Measurements from ENCODE around the gene GFER. TPM values are rescaled to one million over a fixed set of nuclear protein-coding genes. Genes with fewer than 3 reads are reported as not detected.

The GFER gene
- total and polyA plus RNA-seq, 10 of the 15 experiments (the other 5 are each of a cell fraction or from before 2014, with no cell fraction given): 2.4 to 57.7 (median 31.3) TPM

GRCh38 chr16:2003827-2004641, 20.0 kb downstream of the GFER start (continued):
- TF ChIP-seq, protein P1, sequence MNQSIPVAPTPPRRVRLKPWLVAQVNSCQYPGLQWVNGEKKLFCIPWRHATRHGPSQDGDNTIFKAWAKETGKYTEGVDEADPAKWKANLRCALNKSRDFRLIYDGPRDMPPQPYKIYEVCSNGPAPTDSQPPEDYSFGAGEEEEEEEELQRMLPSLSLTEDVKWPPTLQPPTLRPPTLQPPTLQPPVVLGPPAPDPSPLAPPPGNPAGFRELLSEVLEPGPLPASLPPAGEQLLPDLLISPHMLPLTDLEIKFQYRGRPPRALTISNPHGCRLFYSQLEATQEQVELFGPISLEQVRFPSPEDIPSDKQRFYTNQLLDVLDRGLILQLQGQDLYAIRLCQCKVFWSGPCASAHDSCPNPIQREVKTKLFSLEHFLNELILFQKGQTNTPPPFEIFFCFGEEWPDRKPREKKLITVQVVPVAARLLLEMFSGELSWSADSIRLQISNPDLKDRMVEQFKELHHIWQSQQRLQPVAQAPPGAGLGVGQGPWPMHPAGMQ (IDR thresholded peaks at IDR 0.05; ENCODE audit: borderline replicate concordance): no peak
- TF ChIP-seq KAT2A (conservative IDR thresholded peaks at IDR 0.05; ENCODE audit: control insufficient read depth, low read depth, low read length) (no peak), ELK1 (IDR thresholded peaks at IDR 0.05; ENCODE audit: low read depth, low read length) (no peak), CBX5 (IDR thresholded peaks at IDR 0.05; ENCODE audit: low read depth) (no peak), DPF2 (IDR thresholded peaks at IDR 0.05) (no peak), YY1 (IDR thresholded peaks at IDR 0.05; ENCODE audit: low read depth, low read length) (peak; percentile 83), BCL11A (IDR thresholded peaks at IDR 0.05; ENCODE audit: low read depth, low read length) (no peak), POU2F2 (IDR thresholded peaks at IDR 0.05; ENCODE audit: borderline replicate concordance, low read depth, low read length) (0 out of 3 replicates have a peak, but pooled peaks have one; percentile 32), CHD2 (IDR thresholded peaks at IDR 0.05; ENCODE audit: borderline replicate concordance, low read depth, low read length) (no peak), IKZF2 (IDR thresholded peaks at IDR 0.05) (no peak), RB1 (IDR thresholded peaks at IDR 0.05; ENCODE audit: borderline replicate concordance) (peak; percentile 40; the same call in 1 of the 2 replicates), NR2F1 (conservative IDR thresholded peaks at IDR 0.05) (peak; percentile 66; the same call in 1 of the 2 replicates), TCF3 (IDR thresholded peaks at IDR 0.05; ENCODE audit: borderline replicate concordance, insufficient read depth, low read depth, low read length) (0 out of 2 replicates have a peak, but pooled peaks have one; percentile 56), TBL1XR1 (IDR thresholded peaks at IDR 0.05; ENCODE audit: low read depth, low read length) (no peak), USF2 (IDR thresholded peaks at IDR 0.05; ENCODE audit: borderline replicate concordance, low read depth, low read length) (no peak), HDAC2 (IDR thresholded peaks at IDR 0.05) (no peak)
- TF ChIP-seq, protein P2, sequence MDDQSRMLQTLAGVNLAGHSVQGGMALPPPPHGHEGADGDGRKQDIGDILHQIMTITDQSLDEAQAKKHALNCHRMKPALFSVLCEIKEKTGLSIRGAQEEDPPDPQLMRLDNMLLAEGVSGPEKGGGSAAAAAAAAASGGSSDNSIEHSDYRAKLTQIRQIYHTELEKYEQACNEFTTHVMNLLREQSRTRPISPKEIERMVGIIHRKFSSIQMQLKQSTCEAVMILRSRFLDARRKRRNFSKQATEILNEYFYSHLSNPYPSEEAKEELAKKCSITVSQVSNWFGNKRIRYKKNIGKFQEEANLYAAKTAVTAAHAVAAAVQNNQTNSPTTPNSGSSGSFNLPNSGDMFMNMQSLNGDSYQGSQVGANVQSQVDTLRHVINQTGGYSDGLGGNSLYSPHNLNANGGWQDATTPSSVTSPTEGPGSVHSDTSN (IDR thresholded peaks at IDR 0.05; ENCODE audit: insufficient replicate concordance, low read depth, low read length): peak; percentile 43
- TF ChIP-seq, protein P3, sequence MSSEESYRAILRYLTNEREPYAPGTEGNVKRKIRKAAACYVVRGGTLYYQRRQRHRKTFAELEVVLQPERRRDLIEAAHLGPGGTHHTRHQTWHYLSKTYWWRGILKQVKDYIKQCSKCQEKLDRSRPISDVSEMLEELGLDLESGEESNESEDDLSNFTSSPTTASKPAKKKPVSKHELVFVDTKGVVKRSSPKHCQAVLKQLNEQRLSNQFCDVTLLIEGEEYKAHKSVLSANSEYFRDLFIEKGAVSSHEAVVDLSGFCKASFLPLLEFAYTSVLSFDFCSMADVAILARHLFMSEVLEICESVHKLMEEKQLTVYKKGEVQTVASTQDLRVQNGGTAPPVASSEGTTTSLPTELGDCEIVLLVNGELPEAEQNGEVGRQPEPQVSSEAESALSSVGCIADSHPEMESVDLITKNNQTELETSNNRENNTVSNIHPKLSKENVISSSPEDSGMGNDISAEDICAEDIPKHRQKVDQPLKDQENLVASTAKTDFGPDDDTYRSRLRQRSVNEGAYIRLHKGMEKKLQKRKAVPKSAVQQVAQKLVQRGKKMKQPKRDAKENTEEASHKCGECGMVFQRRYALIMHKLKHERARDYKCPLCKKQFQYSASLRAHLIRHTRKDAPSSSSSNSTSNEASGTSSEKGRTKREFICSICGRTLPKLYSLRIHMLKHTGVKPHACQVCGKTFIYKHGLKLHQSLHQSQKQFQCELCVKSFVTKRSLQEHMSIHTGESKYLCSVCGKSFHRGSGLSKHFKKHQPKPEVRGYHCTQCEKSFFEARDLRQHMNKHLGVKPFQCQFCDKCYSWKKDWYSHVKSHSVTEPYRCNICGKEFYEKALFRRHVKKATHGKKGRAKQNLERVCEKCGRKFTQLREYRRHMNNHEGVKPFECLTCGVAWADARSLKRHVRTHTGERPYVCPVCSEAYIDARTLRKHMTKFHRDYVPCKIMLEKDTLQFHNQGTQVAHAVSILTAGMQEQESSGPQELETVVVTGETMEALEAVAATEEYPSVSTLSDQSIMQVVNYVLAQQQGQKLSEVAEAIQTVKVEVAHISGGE (CRISPR knock-in tag; IDR thresholded peaks at IDR 0.05): no peak
- TF ChIP-seq, protein P4, sequence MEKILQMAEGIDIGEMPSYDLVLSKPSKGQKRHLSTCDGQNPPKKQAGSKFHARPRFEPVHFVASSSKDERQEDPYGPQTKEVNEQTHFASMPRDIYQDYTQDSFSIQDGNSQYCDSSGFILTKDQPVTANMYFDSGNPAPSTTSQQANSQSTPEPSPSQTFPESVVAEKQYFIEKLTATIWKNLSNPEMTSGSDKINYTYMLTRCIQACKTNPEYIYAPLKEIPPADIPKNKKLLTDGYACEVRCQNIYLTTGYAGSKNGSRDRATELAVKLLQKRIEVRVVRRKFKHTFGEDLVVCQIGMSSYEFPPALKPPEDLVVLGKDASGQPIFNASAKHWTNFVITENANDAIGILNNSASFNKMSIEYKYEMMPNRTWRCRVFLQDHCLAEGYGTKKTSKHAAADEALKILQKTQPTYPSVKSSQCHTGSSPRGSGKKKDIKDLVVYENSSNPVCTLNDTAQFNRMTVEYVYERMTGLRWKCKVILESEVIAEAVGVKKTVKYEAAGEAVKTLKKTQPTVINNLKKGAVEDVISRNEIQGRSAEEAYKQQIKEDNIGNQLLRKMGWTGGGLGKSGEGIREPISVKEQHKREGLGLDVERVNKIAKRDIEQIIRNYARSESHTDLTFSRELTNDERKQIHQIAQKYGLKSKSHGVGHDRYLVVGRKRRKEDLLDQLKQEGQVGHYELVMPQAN (conservative IDR thresholded peaks at IDR 0.05): no peak; the same call in 1 of the 2 replicates
